RPMI8226 (cell line): Measurements from ENCODE around the gene REPS2.

Experiments
- DNase-seq: peaks from one replicate; pipeline ENCODE4 v3.0.0-alpha.2; 2015

Gene REPS2

DNA sequence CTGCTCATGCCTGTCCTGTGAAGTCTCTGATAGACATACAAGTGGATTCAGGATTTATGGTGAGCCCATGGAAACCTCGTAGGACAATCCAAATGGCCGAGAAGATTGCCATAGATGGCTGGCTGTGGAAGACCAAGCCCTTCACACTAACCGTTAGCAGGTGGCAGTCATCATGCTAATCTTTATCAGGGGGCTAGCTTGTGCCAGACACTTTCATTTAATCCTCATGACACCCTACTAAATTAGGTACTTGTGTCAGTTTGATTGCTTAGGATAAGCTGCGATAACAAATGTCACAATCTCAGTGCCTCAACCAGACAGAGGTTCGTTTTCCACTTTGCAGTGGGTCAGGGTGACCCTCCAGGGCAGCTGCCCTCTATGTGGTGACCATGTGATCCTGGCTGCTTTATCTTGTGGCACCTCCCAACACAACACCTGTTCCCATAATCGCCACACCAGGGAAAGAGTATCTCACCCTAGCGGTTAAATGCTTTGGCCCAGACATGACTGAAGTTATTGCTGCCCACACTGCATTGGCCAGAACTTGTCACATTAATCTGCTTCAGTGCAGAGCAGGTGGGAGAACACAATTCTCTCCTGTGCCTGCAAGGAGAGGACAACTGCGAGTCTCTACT, 60.8 kb downstream of the REPS2 start:
- DNase-seq = peak; percentile 54

DNA sequence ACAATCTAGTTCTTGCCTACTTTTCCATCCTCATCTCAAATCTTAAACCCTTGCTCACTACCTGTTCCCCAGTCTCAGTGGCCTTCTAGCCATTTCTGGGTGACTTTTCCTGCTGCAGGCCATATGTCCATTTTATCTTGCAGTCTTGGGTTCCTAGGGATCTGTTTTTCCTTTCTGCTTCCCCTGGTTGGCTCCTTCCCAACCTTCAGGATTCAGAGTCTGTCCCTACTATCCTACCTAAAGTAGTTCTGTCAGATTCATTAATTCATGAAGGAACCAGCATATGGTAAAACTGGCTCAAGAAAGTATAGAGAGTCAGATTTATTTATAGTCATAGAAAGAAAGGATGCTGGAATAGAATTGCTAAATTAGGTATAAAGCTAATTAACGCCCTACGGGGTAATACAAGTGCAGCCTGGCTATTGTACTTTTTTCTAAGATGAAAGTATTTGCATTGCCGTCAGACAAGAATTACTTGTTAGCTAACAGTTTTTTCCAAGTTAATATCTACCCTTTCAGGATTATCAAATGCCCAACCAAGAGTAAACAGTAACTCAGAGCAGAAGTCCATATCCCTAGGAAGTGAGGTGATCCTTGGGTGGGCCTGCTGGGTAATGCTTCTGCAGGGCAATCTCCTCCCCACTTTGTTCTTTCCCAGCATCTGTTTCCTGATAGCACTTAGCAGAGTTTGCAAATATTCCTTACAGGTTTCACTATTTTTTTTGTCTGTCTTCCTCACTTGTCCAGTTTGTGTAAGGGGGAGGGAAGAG, 63.6 kb downstream of the REPS2 start:
- DNase-seq = no peak

DNA sequence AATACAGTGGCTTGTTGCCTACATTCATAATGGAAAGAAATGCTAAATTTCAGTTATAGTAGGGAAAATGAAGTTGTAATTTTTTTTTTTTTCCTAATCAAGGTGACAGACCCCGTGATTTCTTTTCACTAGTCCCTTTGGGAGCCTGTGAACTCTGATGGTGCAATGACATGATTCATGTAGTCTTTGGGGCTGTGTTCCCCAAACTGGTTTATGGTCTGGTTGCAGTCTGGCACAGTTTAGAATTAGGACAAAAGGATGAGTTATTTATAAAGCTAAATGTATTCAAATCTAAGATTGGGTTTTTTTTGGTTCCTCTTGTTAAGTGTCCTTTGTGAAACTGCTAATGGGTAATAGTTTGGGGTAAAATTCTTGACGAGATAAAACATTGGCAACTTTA, 66.0 kb downstream of the REPS2 start:
- no peak for DNase-seq

DNA sequence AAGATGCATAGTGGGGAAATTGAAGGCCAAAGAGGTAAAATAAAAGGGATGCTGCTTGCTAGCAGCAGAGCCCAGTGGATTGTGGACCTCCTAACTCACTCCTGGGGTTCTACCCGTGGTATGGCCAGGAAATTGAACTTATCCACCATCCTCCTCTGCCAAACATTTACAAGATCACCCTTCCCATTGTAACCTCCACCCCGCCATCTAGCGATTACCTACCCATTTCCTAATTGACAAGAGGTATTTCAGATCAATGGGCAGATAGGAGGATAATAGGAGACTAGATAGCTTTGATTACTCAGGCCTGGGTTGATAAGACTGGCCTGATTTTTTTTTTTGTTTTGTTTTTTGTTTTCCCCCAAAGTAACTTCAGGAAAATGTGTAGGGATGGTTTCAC, 67.8 kb downstream of the REPS2 start:
- DNase-seq = no peak

DNA sequence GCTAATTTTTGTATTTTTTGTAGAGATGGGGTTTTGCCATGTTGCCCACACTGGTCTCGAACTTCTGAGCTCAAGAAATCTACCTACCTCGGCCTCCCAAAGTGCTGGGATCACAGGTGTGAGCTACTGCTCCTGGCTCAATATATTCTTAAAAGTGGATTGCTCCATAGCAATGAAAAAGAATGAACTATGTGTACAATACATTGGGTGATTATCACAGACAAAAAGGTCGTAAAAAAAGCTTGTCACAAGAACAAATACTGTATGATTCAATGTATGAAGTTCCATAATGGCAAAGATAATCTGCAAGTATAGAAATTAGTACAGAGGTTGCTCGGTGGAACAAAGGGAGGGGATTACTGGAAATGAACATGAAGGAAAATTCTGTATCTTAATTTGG, 70.7 kb downstream of the REPS2 start:
- no peak for DNase-seq

DNA sequence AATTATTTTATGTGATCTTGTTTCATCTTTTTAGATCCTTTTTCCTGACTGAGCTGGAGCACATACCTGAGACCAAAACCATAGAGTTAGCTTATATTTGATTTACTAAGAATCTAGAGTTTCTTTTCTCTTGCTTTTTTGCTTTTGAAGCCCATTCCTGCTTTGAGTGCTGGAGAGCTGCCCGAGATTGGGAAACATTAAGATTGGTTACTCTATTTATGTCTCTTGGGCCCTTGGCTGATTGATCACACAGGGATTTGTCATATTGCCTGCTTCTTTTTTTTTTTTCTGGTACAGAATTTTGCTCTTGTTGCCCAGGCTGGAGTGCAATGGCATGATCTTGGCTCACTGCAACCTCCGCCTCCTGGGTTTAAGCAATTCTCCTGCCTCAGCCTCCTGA, 73.9 kb downstream of the REPS2 start:
- DNase-seq = no peak

DNA sequence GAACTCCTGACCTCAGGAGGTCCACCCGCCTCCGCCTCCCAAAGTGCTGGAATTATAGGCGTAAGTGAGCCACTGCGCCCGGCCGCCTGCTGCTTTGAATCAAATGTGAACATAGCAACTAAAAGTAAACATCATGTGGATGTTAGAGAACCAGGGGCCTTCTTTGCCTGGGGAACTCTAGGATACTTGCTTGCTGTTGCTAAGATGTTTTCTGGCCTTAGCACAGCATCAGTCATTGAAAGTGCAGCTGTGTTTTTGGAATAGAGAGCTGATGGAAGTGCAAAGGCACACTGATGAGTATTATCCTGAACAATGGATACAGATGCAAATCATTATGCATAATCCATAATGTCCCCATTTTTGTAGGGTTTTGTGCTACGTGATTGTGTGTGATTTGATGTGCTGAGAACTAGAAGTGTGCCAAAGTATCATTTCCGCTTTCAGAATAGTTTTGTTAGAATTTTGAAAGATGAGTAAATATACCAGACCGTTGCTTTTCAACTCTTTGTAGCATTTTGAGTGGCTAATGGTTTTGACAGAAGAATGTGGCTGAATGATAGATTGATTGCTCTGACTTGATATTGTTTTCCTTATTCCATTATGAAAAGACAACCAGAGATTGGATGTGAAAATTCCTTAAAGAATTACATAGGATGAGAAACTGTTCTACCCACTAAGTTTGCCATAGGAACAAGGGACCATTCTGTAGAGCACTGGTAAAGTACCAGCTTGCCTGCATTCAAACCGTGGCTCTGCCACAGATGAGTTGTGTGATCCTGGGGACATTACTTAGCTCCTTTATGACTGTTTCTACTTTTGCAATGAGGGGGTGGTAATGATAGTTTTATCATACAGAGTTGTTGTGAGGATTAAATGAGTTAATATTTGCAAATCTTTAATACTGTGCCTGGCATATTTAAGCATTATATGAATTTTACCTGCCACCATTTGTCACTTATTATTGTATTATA, 74.7 kb downstream of the REPS2 start:
- peak; percentile 32 for DNase-seq

DNA sequence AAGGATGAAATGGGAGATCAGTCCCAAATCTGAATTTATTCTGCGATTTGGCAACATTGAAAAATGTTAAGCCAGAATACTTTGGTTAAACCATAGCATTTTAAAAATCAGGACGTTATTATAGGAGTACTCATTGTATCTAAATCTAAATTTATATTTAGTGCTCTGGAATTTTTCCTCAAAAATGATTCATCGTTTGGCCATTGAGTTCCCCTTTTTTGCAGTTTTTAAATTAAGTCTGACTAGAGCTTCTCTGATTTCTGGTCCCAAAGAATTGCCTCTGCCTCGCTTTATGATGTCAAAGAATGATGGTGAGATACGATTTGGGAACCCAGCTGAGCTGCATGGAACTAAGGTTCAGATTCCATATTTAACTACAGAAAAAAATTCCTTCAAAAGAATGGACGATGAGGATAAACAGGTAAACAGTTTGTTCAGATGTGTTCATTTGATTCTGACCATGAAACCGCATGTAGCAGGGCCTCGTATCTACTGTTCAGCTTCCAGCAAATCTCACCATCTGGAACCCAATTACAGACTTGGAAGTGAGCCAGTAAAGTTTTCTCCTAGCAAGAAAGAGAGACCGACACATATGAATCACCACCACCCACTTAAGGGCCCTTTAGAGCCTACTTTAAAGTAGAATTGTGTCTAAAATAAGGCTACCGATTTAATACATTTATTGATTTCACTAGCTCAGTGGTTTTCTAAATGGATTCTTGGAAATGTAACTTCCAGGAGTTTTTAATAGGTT, 75.6 kb downstream of the REPS2 start:
- peak; percentile 87 for DNase-seq

DNA sequence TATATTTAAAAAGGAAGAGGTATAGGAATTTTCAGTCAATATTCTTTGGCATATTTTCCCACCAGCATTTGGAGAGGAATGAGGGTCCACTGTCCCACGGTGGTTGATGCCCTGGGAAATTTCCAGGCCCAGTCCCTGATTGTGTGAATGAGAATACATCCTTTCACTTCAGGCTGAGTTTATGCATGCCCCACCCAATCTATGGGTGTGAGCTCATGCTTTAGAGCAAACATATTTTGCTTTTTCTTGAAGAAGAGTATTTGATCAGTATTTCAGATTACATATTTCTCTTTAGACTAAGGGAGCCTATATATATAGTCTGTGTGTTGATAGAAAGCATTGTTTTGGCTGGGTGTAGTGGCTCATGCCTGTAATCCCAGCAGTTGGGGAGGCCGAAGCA, 77.2 kb downstream of the REPS2 start:
- no peak for DNase-seq

DNA sequence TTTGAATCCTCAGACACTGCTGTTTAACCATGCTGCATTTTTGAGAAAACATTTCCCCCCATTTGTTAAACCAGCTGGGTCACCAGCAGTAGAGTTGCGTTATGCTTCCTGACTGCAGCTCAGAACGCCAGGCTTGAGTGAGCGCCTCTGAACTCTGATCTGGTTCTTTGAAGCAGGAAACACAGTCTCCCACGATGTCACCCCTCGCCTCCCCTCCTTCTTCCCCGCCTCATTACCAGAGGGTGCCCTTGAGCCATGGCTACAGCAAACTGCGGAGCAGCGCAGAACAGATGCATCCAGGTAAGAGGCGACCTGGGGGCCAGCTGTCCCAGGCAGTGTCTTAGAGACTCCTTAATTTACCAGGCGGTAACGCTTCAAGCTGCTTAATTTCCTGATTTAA, 78.4 kb downstream of the REPS2 start:
- no peak for DNase-seq

DNA sequence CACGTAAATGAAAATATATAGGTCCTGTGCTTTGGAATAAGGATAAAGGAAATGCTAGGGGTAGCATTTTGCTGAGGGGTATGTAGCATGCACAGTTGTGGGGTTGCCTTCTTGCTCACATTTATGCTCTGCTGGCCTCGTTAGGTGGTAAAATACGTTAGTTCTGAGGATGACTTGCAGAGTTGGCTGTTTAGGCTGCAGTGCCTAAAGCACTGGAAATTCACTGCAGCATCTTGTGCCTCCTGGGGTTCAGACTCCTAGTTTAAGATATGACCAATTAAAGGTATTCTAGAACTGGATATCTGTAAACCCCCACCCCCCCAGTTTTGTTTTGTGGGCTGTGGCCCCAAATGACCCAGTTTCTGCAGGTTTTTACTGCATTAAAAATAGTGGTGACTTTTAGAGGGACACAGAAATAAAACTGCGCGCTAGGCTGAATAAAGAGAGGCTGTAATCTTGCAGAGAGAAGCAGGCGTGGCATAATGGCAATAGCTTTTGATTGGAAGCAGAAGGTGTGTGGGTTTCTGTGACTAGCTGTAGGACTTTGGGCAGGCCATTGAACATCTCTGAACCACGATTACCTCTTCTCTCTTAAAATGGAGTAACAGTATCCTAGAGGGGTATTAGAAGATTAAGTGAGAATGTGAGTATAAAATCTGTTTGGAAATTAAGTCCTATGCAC, 79.3 kb downstream of the REPS2 start:
- DNase-seq = no peak

DNA sequence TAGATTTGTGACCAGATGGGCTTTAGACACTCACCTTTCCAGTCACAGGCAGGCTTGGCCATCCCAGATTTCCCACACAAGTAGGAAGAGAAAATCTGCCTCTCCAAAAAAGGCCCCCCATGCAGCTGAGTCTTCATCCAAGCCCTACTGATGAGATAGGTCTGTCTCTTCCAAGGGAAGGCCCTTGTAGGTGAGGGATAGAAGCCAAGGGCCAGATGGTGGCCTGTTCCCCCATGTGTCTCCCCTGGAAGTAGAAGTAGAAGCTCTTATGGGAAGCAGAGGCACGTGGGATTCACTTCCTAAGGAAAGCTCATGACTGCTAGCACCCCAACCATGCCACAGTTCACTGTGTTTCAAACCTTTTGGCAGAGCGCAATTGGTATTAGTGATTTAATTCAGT, 81.5 kb downstream of the REPS2 start:
- no peak for DNase-seq

DNA sequence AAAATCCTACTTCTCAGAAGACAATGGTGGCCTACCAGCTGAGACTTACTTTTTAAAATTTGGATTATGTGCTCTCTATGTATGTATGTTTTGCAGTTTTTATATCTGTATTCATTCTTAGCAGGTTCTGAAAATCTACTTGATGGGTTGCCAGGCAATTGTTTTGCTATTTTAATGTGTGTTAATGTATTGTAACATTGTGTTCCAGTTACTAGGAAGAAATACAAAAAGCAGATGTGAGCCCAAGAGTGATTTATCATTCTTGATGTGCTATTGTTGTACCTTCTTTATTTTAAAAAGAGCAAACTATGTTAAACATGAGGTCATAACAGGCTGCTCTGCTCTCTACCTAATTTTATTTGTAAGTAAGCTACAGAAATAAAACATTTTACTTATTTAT, 81.9 kb downstream of the REPS2 start:
- DNase-seq = no peak

DNA sequence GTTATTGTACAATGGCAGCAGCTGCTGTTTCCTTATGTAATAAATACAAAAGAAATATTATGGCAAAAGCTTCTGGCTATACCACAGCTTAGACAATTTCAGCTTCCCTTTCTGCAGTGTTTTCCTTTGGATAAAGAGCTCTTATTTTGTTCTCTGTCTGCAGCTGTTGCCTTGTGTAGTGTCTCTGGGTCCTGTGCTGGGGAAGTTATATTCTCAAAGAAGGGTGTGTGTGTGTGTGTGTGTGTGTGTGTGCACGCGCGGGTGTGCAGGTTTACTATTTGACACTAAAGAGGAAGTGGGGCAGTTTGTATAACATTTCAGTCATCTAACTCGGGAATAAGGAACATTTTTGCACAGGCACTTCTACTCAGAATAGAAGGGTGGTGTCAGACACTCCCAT, 83.6 kb downstream of the REPS2 start:
- no peak for DNase-seq

DNA sequence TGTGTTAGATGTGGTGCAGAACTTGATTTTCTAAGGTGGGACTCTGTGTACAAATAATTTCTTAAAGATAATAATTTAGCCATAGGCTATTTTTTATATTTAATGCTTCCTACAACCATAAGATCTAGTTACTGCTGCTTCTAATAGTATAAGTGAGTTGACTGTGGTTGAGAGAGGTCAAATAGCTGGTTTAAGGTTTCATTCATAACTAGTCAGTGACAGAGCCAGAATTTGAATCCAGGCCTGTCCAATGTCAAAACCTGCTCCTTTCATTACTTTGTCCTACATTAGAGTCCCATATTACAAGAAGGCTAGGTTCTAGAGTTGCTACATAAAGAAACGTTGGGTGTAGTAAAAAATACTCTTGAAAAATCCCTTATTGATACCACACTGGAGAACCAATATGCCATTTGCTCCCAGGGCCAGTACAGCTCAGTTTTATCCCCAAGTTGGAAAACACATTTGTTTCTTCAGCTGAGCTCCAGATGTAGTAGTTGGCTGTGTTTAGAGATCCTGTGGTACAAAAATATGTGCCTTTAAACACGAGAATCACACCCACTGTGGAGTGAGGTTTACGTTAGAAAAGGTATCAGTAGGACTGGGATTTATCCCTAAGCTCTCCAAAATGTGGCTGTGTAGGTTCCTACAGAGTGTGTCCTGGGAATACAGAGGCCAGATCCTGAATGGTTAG, 84.3 kb downstream of the REPS2 start:
- no peak for DNase-seq

DNA sequence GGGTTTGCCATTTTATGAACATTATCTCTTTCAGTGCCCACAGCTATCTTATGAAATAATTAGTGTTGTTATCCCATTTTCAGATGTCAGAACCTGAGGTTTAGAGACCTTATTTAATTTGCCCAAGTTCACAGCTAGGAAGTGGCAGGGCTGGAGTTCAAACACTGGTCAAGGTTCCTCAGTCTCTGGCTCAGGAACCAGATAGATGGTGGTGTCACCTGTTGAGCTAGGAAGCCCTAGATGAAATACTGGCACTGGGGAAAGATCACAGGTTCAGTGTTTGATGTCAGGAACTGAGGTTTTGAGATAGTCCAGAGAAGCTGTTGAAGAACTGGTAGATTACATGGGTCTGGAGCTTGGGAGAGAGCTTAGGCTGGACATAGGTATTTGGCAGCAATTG, 85.4 kb downstream of the REPS2 start:
- no peak for DNase-seq

DNA sequence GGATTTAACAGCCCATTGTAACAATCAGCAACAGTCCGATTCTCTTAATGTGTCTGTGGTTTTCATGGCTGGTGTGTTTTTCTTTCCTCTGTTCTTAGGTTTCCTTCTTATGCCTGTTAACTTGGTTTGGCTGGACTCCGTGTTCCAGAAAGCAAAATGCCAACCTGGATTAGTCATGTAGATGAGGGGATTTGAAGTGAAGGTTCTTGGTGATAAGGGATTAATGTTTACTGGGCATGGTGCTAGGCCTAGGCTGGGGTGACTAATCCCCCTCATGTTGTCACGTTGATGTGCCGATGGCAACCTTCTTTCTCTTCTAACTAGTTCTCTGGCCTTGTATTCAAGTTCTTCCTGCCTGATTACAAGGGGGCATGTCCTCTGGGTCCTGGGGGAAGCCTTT, 85.9 kb downstream of the REPS2 start:
- DNase-seq = no peak

DNA sequence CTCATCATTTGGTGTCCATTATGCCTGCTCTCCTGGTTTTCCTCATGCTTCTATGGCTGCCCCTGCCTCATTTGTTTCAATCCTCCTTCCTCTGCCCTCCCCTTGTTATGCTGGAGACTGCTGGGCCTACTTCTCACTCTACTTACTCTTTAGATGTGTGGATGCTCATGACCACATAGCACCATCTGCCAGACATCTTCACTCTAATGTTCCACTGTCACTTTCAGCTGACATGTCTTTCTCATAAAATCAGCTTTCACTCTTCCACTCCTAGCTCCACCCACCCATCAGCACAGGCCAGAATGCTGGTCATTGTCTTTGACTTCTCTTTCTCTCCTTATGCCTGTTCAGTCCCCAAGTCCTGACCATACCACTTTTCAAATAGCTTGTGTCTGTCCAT, 86.8 kb downstream of the REPS2 start:
- DNase-seq = no peak

DNA sequence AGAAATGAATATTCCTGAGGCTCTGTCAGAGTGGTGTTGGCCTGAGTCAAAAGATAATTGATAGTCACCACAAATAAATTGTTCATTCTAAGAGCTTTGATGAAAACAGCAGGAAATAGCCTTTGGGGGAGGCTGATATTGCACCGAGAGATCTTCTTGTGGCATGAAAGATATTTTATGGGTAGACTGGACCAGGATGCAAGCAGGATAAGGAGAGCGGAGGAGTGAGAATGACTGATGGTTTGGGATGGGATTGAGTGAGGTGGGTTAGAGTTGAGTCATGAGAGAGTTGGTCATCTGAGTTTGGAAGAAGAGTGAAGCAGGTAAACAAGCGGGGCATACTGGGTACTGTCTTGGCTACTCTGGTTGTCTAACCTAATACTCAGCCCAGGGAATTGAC, 88.7 kb downstream of the REPS2 start:
- no peak for DNase-seq

DNA sequence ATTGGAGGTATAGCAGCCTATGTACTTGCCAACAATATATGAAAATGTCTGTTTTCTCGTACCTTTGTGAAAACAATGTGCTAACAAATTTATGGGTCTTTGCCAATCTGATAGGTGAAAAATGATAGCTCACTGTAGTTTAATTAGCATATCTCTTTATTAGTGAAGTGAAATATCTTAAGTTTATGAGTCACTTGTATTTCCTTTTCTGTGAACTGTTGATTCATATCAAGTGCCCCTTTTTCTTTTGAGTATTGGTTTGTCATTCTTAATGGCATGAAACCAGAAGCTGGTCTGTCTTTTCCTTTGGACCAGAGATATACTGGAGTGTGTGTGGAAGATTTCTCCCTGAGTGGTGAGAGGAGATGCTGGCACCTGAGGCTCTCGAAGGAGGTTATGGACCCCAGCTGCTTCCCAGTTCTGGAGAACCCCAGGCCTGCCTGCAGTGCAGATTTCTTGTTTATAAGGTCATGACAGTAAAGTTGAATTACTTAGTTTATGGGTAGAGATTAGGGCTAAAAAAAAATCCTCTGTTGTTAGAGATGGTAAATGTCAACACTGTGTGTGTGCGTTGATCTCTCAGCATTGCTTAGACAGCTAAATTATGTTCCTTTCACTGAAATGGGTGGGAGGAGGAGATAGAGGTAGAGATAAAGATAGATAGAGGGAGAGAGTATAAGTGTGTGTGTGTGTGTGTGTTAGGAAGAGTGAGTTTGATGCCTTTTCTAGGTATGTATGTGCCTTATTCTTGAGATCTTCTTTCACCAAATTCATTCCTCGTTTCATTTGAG, 89.9 kb downstream of the REPS2 start:
- no peak for DNase-seq

DNA sequence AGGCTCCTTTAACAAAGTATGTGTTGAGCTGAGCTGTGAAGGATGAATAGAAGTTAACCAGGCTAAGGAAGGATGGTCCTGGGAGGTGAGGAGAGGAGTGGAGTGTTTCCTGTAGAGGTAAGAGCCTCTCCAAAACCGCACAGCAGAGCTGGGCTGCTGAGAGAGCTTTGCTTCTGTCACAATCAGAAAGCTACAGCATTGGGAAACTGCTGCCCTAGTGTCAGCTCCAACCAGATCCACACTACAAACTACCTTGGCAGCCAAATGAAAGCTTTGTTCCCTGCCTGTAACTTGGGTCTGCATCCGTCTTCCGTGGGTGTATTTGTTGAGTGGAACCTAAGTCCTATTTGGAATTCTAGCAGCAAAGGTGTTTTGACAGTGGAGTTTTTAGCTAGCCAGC, 91.8 kb downstream of the REPS2 start:
- DNase-seq = peak; percentile 55
